HG03342 (cell line): Measurements from ENCODE around the gene MAP1LC3B2.

Experiments
- ATAC-seq: cut with Tn5 transposase; IDR thresholded peaks from one replicate; pipeline ENCODE4 v1.9.1; 2021; ENCODE audit warnings: mild to moderate bottlenecking, moderate library complexity; ENCODE audit not compliant: unreplicated experiment

MAP1LC3B2 gene

GRCh38 chr12:116537101-116537904 is 21.9 kb upstream of the MAP1LC3B2 start:
- ATAC-seq = peak; percentile 26

GRCh38 chr12:116538076-116538591 is 21.0 kb upstream of the MAP1LC3B2 start:
- peak; percentile 41 for ATAC-seq

GRCh38 chr12:116538682-116539305 is 20.4 kb upstream of the MAP1LC3B2 start:
- no peak for ATAC-seq

- no peak for ATAC-seq
Observed at GRCh38 chr12:116539361-116539771, 19.8 kb upstream of the MAP1LC3B2 start.

- no peak for ATAC-seq
Observed at GRCh38 chr12:116539905-116540482, 19.2 kb upstream of the MAP1LC3B2 start.

- ATAC-seq = no peak
Observed at GRCh38 chr12:116540622-116541152, 18.5 kb upstream of the MAP1LC3B2 start.

- ATAC-seq = no peak
Observed at GRCh38 chr12:116541547-116542344, 17.4 kb upstream of the MAP1LC3B2 start.

GRCh38 chr12:116542345-116542956 is 16.7 kb upstream of the MAP1LC3B2 start:
- ATAC-seq = no peak

GRCh38 chr12:116544656-116545055 is 14.5 kb upstream of the MAP1LC3B2 start:
- no peak for ATAC-seq

GRCh38 chr12:116545144-116545543 is 14.0 kb upstream of the MAP1LC3B2 start:
- ATAC-seq = no peak

- no peak for ATAC-seq
Observed at GRCh38 chr12:116545936-116546335, 13.2 kb upstream of the MAP1LC3B2 start.

GRCh38 chr12:116547955-116548501 is 11.2 kb upstream of the MAP1LC3B2 start:
- ATAC-seq = peak; percentile 82

- ATAC-seq = no peak
Observed at GRCh38 chr12:116549993-116550392, 9.2 kb upstream of the MAP1LC3B2 start.

GRCh38 chr12:116551151-116551550 is 8.0 kb upstream of the MAP1LC3B2 start:
- no peak for ATAC-seq

- no peak for ATAC-seq
Observed at GRCh38 chr12:116551619-116551951, 7.6 kb upstream of the MAP1LC3B2 start.

GRCh38 chr12:116551952-116552772 is 7.0 kb upstream of the MAP1LC3B2 start:
- ATAC-seq = no peak

GRCh38 chr12:116552773-116553373 is 6.3 kb upstream of the MAP1LC3B2 start:
- ATAC-seq = no peak

- ATAC-seq = no peak
Observed at GRCh38 chr12:116556356-116556952, 2.7 kb upstream of the MAP1LC3B2 start.
